ENCODE data around the gene PTPN13.

DNA sequence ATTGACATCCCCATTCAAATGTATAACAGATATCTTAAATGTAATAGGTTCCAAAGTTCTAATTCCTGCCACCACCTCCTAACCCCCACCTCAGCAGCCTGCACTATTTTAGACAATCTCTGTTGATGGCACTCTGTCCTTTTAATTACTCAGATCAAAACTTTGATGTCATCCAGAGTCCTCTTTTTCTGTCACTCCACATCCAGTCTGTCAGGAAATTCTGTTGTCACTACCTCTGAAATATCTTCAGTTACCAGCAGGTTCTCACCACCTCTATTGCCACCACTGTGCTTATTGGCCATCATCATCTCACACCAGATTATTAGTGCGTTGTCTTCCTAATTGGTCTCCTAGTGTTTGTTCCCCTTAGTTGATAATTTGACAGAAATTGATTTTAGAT is 76.2 kb downstream of the PTPN13 start:
- TF ChIP-seq GATA2 (IDR thresholded peaks at IDR 0.05; ENCODE audit: low read depth, low read length) (no peak), GATA3 (IDR thresholded peaks at IDR 0.05; ENCODE audit: low read depth, low read length) (no peak)

Data from SH-SY5Y (cell line).